Endothelial cell of umbilical vein (primary cell): ENCODE results near the gene TTLL10. TPM values are rescaled to one million over a fixed set of nuclear protein-coding genes. Genes with fewer than 3 reads are reported as not detected.

Source experiments
- BruUV-seq: library from RNA; stranded (reverse); fragments of 400-500 nt; replicated peaks from 2 replicates; lab custom pipeline; 2021; lab: Mats Ljungman, UMichigan
- CTCF ChIA-PET: fragments of 300-600, 350-600 bp; sonication (Branson Sonifier 250); formaldehyde crosslinking; loops from one replicate; lab custom pipeline; 2021; ENCODE audit warnings: antibody characterized with exemption, inconsistent platforms; lab: Charles Lee
- POLR2A ChIA-PET: fragments of 300-600, 350-600 bp; sonication (Branson Sonifier 250); formaldehyde crosslinking; loops from one replicate; lab custom pipeline; 2021; ENCODE audit warnings: antibody characterized with exemption, inconsistent platforms; lab: Charles Lee
- DNase-seq: peaks from one replicate; pipeline ENCODE4 v3.0.0-alpha.2; 2011; ENCODE audit warnings: low read depth, low spot score
- FAIRE-seq: peaks from 2 replicates; lab custom pipeline; 2011; peaks lifted over from hg19 to GRCh38; lab: Jason Lieb, UNC
- H2AFZ ChIP-seq: 2 replicates; pipeline ENCODE4 v1.6.0; 2012; ENCODE audit warnings: low read depth, low read length, control low read depth, inconsistent platforms
- H3K27ac ChIP-seq: 2 replicates; pipeline ENCODE4 v1.5.1; 2011; ENCODE audit warnings: low read depth, mild to moderate bottlenecking, control low read depth, low read length, moderate library complexity; ENCODE audit not compliant: insufficient read depth
- H3K27me3 ChIP-seq, 2 experiments: 2 replicates each; pipeline versions ENCODE4 v1.6.0 to v1.6.1; 2011; ENCODE audit warnings: low read length in 2 of 2, mixed read lengths in 1 of 2; ENCODE audit not compliant: control insufficient read depth in 2 of 2, insufficient read depth in 2 of 2
- H3K36me3 ChIP-seq, 2 experiments: 2 replicates in 1 of 2; 3 replicates in 1 of 2; pipeline ENCODE4 v1.5.1; 2011; ENCODE audit warnings: low read length in 2 of 2, mild to moderate bottlenecking in 1 of 2, moderate library complexity in 1 of 2; ENCODE audit not compliant: control insufficient read depth in 2 of 2, insufficient read depth in 2 of 2; ENCODE audit errors: extremely low read depth in 1 of 2
- H3K4me1 ChIP-seq: 3 replicates; pipeline ENCODE4 v1.5.1; 2011; ENCODE audit warnings: mild to moderate bottlenecking, low read length; ENCODE audit not compliant: control insufficient read depth, insufficient read depth; ENCODE audit errors: extremely low read depth
- H3K4me2 ChIP-seq: 2 replicates; pipeline ENCODE4 v1.6.1; 2011; ENCODE audit warnings: low read length, control low read depth, mixed read lengths; ENCODE audit not compliant: insufficient read depth
- H3K4me3 ChIP-seq, 3 experiments: fragments of 200-600 bp in 1 of 3; sonication (generic), shearing (Covaris generic) in 1 of 3; replicated peaks in 1 of 3; 2 replicates each; pipeline ENCODE4 v1.5.1; 2011 to 2016; ENCODE audit warnings: control low read depth in 3 of 3, low read length in 3 of 3, mild to moderate bottlenecking in 2 of 3, inconsistent platforms in 1 of 3, low read depth in 1 of 3, moderate library complexity in 1 of 3; ENCODE audit not compliant: insufficient read depth in 1 of 3
- H3K79me2 ChIP-seq: 2 replicates; pipeline ENCODE4 v1.6.0; 2012; ENCODE audit warnings: low read length, inconsistent platforms; ENCODE audit not compliant: control insufficient read depth, insufficient read depth
- H3K9ac ChIP-seq: replicated peaks from 2 replicates; pipeline ENCODE3; 2011; ENCODE audit warnings: low read length, control low read depth; ENCODE audit not compliant: insufficient read depth; ENCODE audit errors: extremely low read depth
- H3K9me1 ChIP-seq: replicated peaks from 3 replicates; pipeline ENCODE4 v1.6.0; 2011; ENCODE audit warnings: mild to moderate bottlenecking, low read length; ENCODE audit not compliant: control insufficient read depth, insufficient read depth; ENCODE audit errors: extremely low read depth
- H3K9me3 ChIP-seq: replicated peaks from 2 replicates; pipeline ENCODE4 v1.5.1; 2012; ENCODE audit warnings: low read length, inconsistent platforms; ENCODE audit not compliant: control insufficient read depth, insufficient read depth
- H4K20me1 ChIP-seq: replicated peaks from 2 replicates; pipeline ENCODE3; 2011; ENCODE audit warnings: mild to moderate bottlenecking, low read length; ENCODE audit not compliant: control insufficient read depth, insufficient read depth; ENCODE audit errors: extremely low read depth
- EZH2 ChIP-seq: IDR thresholded peaks from 2 replicates; pipeline ENCODE4 v1.6.1; 2012; ENCODE audit warnings: borderline replicate concordance, low read depth, mild to moderate bottlenecking, moderate library complexity, low read length, inconsistent platforms; ENCODE audit not compliant: severe bottlenecking
- FOS ChIP-seq: IDR thresholded peaks from 2 replicates; pipeline ENCODE4 v1.6.1; 2011; ENCODE audit warnings: mild to moderate bottlenecking, low read length, moderate library complexity, borderline replicate concordance; ENCODE audit not compliant: insufficient read depth
- MYC ChIP-seq: IDR thresholded peaks from one replicate; pipeline ENCODE4 v1.6.1; 2011; ENCODE audit warnings: mild to moderate bottlenecking, low read depth, low read length
- POLR2A ChIP-seq: IDR thresholded peaks from 2 replicates; pipeline ENCODE4 v1.6.1; 2012; ENCODE audit warnings: low read depth, mild to moderate bottlenecking, control low read depth, low read length
- POLR2AphosphoS5 ChIP-seq: IDR thresholded peaks from 2 replicates; pipeline ENCODE4 v1.6.1; 2012; ENCODE audit warnings: low read depth, mild to moderate bottlenecking, control low read depth, low read length, moderate library complexity; ENCODE audit not compliant: insufficient read depth
- dilution Hi-C: fragments of 300-500 bp; cut with MboI; formaldehyde crosslinking; loops from one replicate; pipeline ENCODE4 v1.15.0; 2019; ENCODE audit warnings: low sequenced_read_pairs; ENCODE audit not compliant: extremely low pct_ligation_motif_present
- intact Hi-C: fragments of 100-400 bp; cut with micrococcal nuclease; formaldehyde crosslinking; loops from one replicate; pipeline ENCODE4 v1.10.0; 2022
- polyA plus RNA-seq, 4 experiments: library from polyadenylated mRNA; depleted of rRNA in 3 of 4; stranded (reverse) in 3 of 4; unstranded in 1 of 4; fragments of >200 nt; gene quantifications; 2 replicates each; pipeline versions ENCODE4 v1.2.1 to v1.2.3, GENCODE V29; 2011 to 2012; ENCODE audit warnings: missing spikeins in 1 of 4
- total RNA-seq: library from RNA; stranded (reverse); gene quantifications from 2 replicates; pipeline ENCODE4 v1.2.3, GENCODE V29; 2021
- TF ChIP-seq, protein P1 (sequence below), 2 donors: IDR thresholded peaks; 1 replicate in 1 of 2; 2 replicates in 1 of 2; pipeline ENCODE4 v1.5.1; 2011; ENCODE audit warnings: low read length in 2 of 2, mild to moderate bottlenecking in 2 of 2, moderate library complexity in 2 of 2, control low read depth in 1 of 2, inconsistent platforms in 1 of 2, low read depth in 1 of 2; ENCODE audit not compliant: insufficient read depth in 1 of 2; ENCODE audit errors: extremely low read depth in 1 of 2

TTLL10 gene
- total and polyA plus RNA-seq, 2 donors (not counting 3 experiments of a cell fraction or from before 2014, with no cell fraction given), result not detected

GRCh38 chr1:1205769-1206375 is 32.2 kb downstream of the TTLL10 start:
- intact Hi-C loops, result no loop called here
- H2AFZ ChIP-seq, result no peak overlapping the region
- POLR2A ChIA-PET, result no interaction called here

DNA sequence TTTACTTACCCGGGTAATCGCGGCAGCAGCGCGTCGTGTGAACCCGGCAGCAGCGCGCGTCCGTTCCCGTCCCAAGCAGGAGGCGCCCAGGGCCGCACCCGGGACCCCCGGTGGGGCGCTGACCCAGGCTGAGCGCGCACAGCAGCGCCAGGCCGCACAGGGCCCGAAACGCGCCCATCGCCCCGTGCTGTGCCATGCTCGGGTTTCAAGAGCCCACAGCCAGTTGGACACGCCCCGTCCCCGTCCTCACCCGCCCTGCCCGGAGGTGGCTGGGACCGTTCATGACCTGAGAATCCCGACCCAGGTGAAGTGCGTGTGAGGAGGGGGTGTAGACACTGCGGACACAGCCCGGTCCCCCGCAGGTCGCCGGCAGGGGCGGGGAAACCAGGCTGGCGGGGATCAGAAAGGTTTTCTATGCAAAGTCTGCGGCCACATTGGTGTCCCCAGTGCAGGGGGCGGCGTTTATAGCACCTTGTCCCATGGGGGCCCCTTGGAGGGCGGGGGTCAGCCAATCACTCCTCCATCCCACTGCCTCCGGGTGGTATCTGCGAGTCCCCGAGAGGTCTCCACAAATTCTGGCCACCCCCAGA is 32.8 kb downstream of the TTLL10 start, which contains the start of gene TNFRSF18:
Gene TNFRSF18 (minus strand): TSS at position 217 of the 590 bp plus-strand sequence. CDS start 21 bp downstream, at position 196.
- no peak for TF ChIP-seq FOS
- TF ChIP-seq EZH2, result peak; percentile 69
- TF ChIP-seq POLR2AphosphoS5, result no peak
- TF ChIP-seq POLR2A, result no peak
- Histone ChIP-seq H3K4me3 (no peak within 1 kb of the TSS), H3K4me1 (no peaks in the 10 kb centered on the region), H4K20me1 (no peaks in the 10 kb centered on the region), H3K9me1 (no peaks in the 10 kb centered on the region), H2AFZ (no peak within 1 kb of the TSS), H3K27me3 (peaks cover 3 to 15% of the 10 kb centered on the region in 2 experiments), H3K9me3 (no peaks in the 10 kb centered on the region), H3K36me3 (no peaks in the 10 kb centered on the region), H3K27ac (no peak within 1 kb of the TSS), H3K79me2 (no peaks in the 10 kb centered on the region), H3K4me2 (no peak within 1 kb of the TSS), H3K9ac (no peak within 1 kb of the TSS)
- DNase-seq, result no peak
- no peak for FAIRE-seq
- dilution Hi-C loops (no loop called here), intact Hi-C loops (no loop called here)
- POLR2A ChIA-PET, result no interaction called here
- BruUV-seq, result no TSS peak
- CTCF ChIA-PET, result interaction anchor here (1.1 kb wide), 1 partner anchor 45 kb away, joined by 3 read pairs; no protein-coding TSS in a partner anchor

More at GRCh38 chr1:1205769-1206375, 32.2 kb downstream of the TTLL10 start:
- H3K9me3 ChIP-seq, result no peaks in the 10 kb centered on the region
- H3K4me3 ChIP-seq, result no peak overlapping the region
- FAIRE-seq, result no peak
- H3K27ac ChIP-seq, result no peak overlapping the region
- dilution Hi-C loops, result no loop called here
- TF ChIP-seq EZH2 (peak; percentile 37), MYC (no peak)
- TF ChIP-seq, protein P1, sequence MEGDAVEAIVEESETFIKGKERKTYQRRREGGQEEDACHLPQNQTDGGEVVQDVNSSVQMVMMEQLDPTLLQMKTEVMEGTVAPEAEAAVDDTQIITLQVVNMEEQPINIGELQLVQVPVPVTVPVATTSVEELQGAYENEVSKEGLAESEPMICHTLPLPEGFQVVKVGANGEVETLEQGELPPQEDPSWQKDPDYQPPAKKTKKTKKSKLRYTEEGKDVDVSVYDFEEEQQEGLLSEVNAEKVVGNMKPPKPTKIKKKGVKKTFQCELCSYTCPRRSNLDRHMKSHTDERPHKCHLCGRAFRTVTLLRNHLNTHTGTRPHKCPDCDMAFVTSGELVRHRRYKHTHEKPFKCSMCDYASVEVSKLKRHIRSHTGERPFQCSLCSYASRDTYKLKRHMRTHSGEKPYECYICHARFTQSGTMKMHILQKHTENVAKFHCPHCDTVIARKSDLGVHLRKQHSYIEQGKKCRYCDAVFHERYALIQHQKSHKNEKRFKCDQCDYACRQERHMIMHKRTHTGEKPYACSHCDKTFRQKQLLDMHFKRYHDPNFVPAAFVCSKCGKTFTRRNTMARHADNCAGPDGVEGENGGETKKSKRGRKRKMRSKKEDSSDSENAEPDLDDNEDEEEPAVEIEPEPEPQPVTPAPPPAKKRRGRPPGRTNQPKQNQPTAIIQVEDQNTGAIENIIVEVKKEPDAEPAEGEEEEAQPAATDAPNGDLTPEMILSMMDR (IDR thresholded peaks at IDR 0.05; ENCODE audit: extremely low read depth in 1 of 2, insufficient read depth in 1 of 2, low read depth in 1 of 2, low read length in 2 of 2), result no peak
- no peak for DNase-seq
- H3K4me1 ChIP-seq, result no peaks in the 10 kb centered on the region
- CTCF ChIA-PET, result no interaction called here
- H3K36me3 ChIP-seq, result no peaks in the 10 kb centered on the region
- H3K4me2 ChIP-seq, result no peak overlapping the region
- H3K27me3 ChIP-seq, result peaks cover 3 to 15% of the 10 kb centered on the region in 2 experiments
- H4K20me1 ChIP-seq, result no peaks in the 10 kb centered on the region
- H3K79me2 ChIP-seq, result no peaks in the 10 kb centered on the region
- BruUV-seq, result no TSS peak
- no peak overlapping the region for H3K9ac ChIP-seq
- H3K9me1 ChIP-seq, result no peaks in the 10 kb centered on the region
